ENCODE results near the gene PAPLN.

DNA sequence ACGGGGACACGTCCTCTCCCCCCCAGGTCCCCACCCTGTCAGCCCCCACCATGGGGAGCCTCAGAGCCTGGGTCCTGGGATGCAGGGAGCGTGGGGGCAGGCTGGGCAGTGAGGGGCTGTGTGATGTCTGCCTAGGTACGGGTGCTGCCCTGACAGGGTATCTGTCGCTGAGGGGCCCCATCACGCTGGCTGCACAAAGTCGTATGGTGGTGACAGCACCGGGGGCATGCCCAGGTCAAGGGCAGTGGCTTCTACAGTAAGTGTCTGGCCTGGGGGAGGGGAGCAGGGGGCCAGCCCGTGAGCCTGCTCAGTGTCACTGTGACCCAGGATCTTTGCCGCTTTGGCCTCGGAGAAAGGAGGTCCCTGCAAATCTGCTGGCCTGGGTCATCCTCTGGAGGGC lies 23.3 kb downstream of the PAPLN start:
- TF ChIP-seq POLR2AphosphoS5 (IDR thresholded peaks at IDR 0.05; ENCODE audit: low read depth): no peak
- TF ChIP-seq, protein P1, sequence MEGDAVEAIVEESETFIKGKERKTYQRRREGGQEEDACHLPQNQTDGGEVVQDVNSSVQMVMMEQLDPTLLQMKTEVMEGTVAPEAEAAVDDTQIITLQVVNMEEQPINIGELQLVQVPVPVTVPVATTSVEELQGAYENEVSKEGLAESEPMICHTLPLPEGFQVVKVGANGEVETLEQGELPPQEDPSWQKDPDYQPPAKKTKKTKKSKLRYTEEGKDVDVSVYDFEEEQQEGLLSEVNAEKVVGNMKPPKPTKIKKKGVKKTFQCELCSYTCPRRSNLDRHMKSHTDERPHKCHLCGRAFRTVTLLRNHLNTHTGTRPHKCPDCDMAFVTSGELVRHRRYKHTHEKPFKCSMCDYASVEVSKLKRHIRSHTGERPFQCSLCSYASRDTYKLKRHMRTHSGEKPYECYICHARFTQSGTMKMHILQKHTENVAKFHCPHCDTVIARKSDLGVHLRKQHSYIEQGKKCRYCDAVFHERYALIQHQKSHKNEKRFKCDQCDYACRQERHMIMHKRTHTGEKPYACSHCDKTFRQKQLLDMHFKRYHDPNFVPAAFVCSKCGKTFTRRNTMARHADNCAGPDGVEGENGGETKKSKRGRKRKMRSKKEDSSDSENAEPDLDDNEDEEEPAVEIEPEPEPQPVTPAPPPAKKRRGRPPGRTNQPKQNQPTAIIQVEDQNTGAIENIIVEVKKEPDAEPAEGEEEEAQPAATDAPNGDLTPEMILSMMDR (IDR thresholded peaks at IDR 0.05; ENCODE audit: insufficient read depth, low read length): no peak

Measured in HL-60 (cell line).